Neural cell (in vitro differentiated cells): ENCODE data around the gene SH3BP5. TPM values are rescaled to one million over a fixed set of nuclear protein-coding genes. Genes with fewer than 3 reads are reported as not detected.
"Not testable (repeated sequence)": the region's sequence is repeated elsewhere in the genome, so short reads cannot be mapped to it uniquely, and the experiment has no call there.

Experiments
- H2AFZ ChIP-seq: fragments of 200-600, 300-800 bp; sonication (generic), shearing (Covaris generic); 2 replicates; pipeline ENCODE4 v1.6.0; 2014; ENCODE audit warnings: low read depth, mild to moderate bottlenecking, antibody characterized with exemption, low read length, moderate library complexity
- H3F3A ChIP-seq: fragments of 200-600 bp; shearing (Covaris generic); 2 replicates; pipeline ENCODE4 v1.6.1; 2016; ENCODE audit warnings: mild to moderate bottlenecking, moderate library complexity, mixed read lengths, antibody characterized with exemption, low read length; ENCODE audit not compliant: insufficient read depth, poor library complexity, severe bottlenecking
- H3K27ac ChIP-seq: fragments of 200-600, 300-800 bp; sonication (generic), shearing (Covaris generic); 2 replicates; pipeline ENCODE4 v1.5.1; 2014; ENCODE audit warnings: mild to moderate bottlenecking, low read length, moderate library complexity
- H3K27me3 ChIP-seq: fragments of 300-800, 200-600 bp; sonication (generic), shearing (Covaris generic); 2 replicates; pipeline ENCODE4 v1.6.0; 2014; ENCODE audit warnings: mild to moderate bottlenecking, low read depth, low read length, moderate library complexity; ENCODE audit not compliant: insufficient read depth
- H3K36me3 ChIP-seq: fragments of 300-800, 200-600 bp; sonication (generic), shearing (Covaris generic); 2 replicates; pipeline ENCODE4 v1.5.1; 2014; ENCODE audit warnings: mild to moderate bottlenecking, antibody characterized with exemption, low read length, moderate library complexity; ENCODE audit not compliant: insufficient read depth
- H3K4me2 ChIP-seq: fragments of 300-800, 200-600 bp; sonication (generic), shearing (Covaris generic); 2 replicates; pipeline ENCODE4 v1.6.0; 2014; ENCODE audit warnings: mild to moderate bottlenecking, low read length
- H3K4me3 ChIP-seq: fragments of 300-800, 200-600 bp; sonication (generic), shearing (Covaris generic); 2 replicates; pipeline ENCODE4 v1.5.1; 2014; ENCODE audit warnings: mild to moderate bottlenecking, low read length, moderate library complexity
- H3K79me2 ChIP-seq: fragments of 200-600 bp; shearing (Covaris generic); replicated peaks from 2 replicates; pipeline ENCODE4 v1.6.0; 2014; ENCODE audit warnings: mild to moderate bottlenecking, low read length, moderate library complexity; ENCODE audit not compliant: insufficient read depth
- H3K9ac ChIP-seq: fragments of 300-800, 200-600 bp; sonication (generic), shearing (Covaris generic); 2 replicates; pipeline ENCODE4 v1.6.1; 2016; ENCODE audit warnings: mild to moderate bottlenecking, low read length, mixed read lengths
- H3K9me2 ChIP-seq: fragments of 200-600 bp; shearing (Covaris generic); 2 replicates; pipeline ENCODE4 v1.6.1; 2016; ENCODE audit warnings: mild to moderate bottlenecking, low read length, mixed read lengths; ENCODE audit not compliant: insufficient read depth
- H3K9me3 ChIP-seq: fragments of 200-600, 300-800 bp; sonication (generic), shearing (Covaris generic); 2 replicates; pipeline ENCODE4 v1.6.1; 2016; ENCODE audit warnings: mild to moderate bottlenecking, mixed run types, low read length, moderate library complexity, mixed read lengths
- H4K20me1 ChIP-seq: fragments of 200-600 bp; shearing (Covaris generic); 2 replicates; pipeline ENCODE4 v1.6.1; 2016; ENCODE audit warnings: mild to moderate bottlenecking, mixed run types; ENCODE audit not compliant: insufficient read depth
- CTCF ChIP-seq: fragments of 450-650 bp; IDR thresholded peaks from 2 replicates; pipeline ENCODE4 v1.5.1; 2014; ENCODE audit warnings: antibody characterized with exemption, mild to moderate bottlenecking, moderate library complexity; ENCODE audit not compliant: poor library complexity, severe bottlenecking
- EP300 ChIP-seq: fragments of 450-650 bp; conservative IDR thresholded peaks from 2 replicates; pipeline ENCODE4 v1.6.1; 2014; ENCODE audit warnings: antibody characterized with exemption, mild to moderate bottlenecking, moderate library complexity; ENCODE audit not compliant: poor library complexity, severe bottlenecking
- EZH2 ChIP-seq: fragments of 200-600, 300-800 bp; shearing (Covaris generic), sonication (generic); IDR thresholded peaks from 2 replicates; pipeline ENCODE4 v1.6.1; 2014; ENCODE audit warnings: antibody characterized with exemption, low read length, borderline replicate concordance, mild to moderate bottlenecking; ENCODE audit not compliant: insufficient read depth, poor library complexity, severe bottlenecking
- MXI1 ChIP-seq: fragments of 450-650 bp; conservative IDR thresholded peaks from 2 replicates; pipeline ENCODE4 v1.6.1; 2014; ENCODE audit warnings: antibody characterized with exemption, mild to moderate bottlenecking; ENCODE audit not compliant: poor library complexity, severe bottlenecking
- POLR2AphosphoS5 ChIP-seq: IDR thresholded peaks from 2 replicates; pipeline ENCODE4 v1.6.1; 2012
- RAD21 ChIP-seq: fragments of 450-650 bp; conservative IDR thresholded peaks from 2 replicates; pipeline ENCODE4 v1.6.1; 2014; ENCODE audit warnings: antibody characterized with exemption, mild to moderate bottlenecking, moderate library complexity
- SMC3 ChIP-seq: fragments of 450-650 bp; conservative IDR thresholded peaks from 2 replicates; pipeline ENCODE4 v1.6.1; 2014; ENCODE audit warnings: antibody characterized with exemption, mild to moderate bottlenecking, moderate library complexity; ENCODE audit not compliant: poor library complexity
- TAF1 ChIP-seq: IDR thresholded peaks from 2 replicates; pipeline ENCODE4 v1.6.1; 2012; ENCODE audit warnings: low read depth
- polyA plus RNA-seq: library from polyadenylated mRNA; depleted of rRNA; stranded (reverse); fragments of >200 nt; gene quantifications from 2 replicates; pipeline ENCODE4 v1.2.3, GENCODE V29; 2014
- TF ChIP-seq, protein P1 (sequence below): IDR thresholded peaks from 2 replicates; pipeline ENCODE4 v1.6.1; 2012; ENCODE audit warnings: borderline replicate concordance

SH3BP5 gene
- polyA plus RNA-seq, 1 donor from 2014 or later, result 166 TPM

GRCh38 chr3:15368561-15369135 is 36.3 kb upstream of the SH3BP5 start:
- Histone ChIP-seq H3K9me2 (no peaks in the 10 kb centered on the region), H3K4me2 (no peak overlapping the region), H3K4me3 (no peak overlapping the region), H3K9me3 (no peaks in the 10 kb centered on the region), H4K20me1 (no peaks in the 10 kb centered on the region), H3K9ac (no peak overlapping the region), H3K79me2 (no peaks in the 10 kb centered on the region), H3K27ac (no peak overlapping the region), H3K36me3 (no peaks in the 10 kb centered on the region), H3K27me3 (no peaks in the 10 kb centered on the region), H2AFZ (no peak overlapping the region), H3F3A (no peaks in the 10 kb centered on the region)
- TF ChIP-seq TAF1, result no peak

DNA sequence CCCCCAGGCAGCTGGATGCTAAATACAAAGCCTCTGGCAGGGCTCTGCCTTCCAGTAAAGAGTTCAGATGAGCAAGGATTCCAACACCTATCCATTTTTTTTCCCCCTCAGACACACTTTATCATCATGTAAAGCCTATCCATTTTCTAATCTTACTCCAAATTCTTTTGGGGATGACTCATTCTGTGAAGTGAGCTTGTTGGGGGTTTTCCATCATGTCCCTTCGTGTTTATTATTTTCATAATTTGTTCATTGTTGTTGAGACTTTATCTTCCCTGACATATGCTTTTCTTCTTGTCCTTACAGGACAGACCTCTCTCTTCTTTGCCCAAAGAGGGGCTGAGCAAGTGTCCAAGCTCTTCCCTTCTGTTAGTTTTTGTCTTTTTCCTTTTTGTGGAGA is 34.7 kb upstream of the SH3BP5 start:
- TF ChIP-seq MXI1 (no peak), SMC3 (no peak), EP300 (no peak), CTCF (no peak), EZH2 (no peak)
- Histone ChIP-seq H3K27me3 (no peaks in the 10 kb centered on the region), H3K9me2 (no peaks in the 10 kb centered on the region), H2AFZ (no peak overlapping the region), H3F3A (no peaks in the 10 kb centered on the region), H3K36me3 (no peaks in the 10 kb centered on the region), H3K4me3 (no peak overlapping the region), H4K20me1 (no peaks in the 10 kb centered on the region), H3K9me3 (no peaks in the 10 kb centered on the region), H3K9ac (no peak overlapping the region), H3K4me2 (no peak overlapping the region), H3K79me2 (no peaks in the 10 kb centered on the region), H3K27ac (no peak overlapping the region)

- not testable (repeated sequence) for H3K27me3 ChIP-seq, H3K79me2 ChIP-seq, H3K4me2 ChIP-seq, H3K9me2 ChIP-seq, H2AFZ ChIP-seq, H3K4me3 ChIP-seq, H4K20me1 ChIP-seq, H3K9me3 ChIP-seq, H3F3A ChIP-seq, H3K36me3 ChIP-seq, H3K27ac ChIP-seq, H3K9ac ChIP-seq
Measured at GRCh38 chr3:15364078-15364477, 31.7 kb upstream of the SH3BP5 start.

GRCh38 chr3:15361494-15362214 is 29.3 kb upstream of the SH3BP5 start:
- Histone ChIP-seq H3K27me3 (no peaks in the 10 kb centered on the region), H3F3A (no peaks in the 10 kb centered on the region), H4K20me1 (no peaks in the 10 kb centered on the region), H3K9ac (no peak overlapping the region), H3K4me2 (no peak overlapping the region), H3K4me3 (no peak overlapping the region), H3K36me3 (no peaks in the 10 kb centered on the region), H3K79me2 (no peaks in the 10 kb centered on the region), H3K27ac (no peak overlapping the region), H3K9me3 (no peaks in the 10 kb centered on the region), H2AFZ (no peak overlapping the region), H3K9me2 (no peaks in the 10 kb centered on the region)
- TF ChIP-seq, protein P1, sequence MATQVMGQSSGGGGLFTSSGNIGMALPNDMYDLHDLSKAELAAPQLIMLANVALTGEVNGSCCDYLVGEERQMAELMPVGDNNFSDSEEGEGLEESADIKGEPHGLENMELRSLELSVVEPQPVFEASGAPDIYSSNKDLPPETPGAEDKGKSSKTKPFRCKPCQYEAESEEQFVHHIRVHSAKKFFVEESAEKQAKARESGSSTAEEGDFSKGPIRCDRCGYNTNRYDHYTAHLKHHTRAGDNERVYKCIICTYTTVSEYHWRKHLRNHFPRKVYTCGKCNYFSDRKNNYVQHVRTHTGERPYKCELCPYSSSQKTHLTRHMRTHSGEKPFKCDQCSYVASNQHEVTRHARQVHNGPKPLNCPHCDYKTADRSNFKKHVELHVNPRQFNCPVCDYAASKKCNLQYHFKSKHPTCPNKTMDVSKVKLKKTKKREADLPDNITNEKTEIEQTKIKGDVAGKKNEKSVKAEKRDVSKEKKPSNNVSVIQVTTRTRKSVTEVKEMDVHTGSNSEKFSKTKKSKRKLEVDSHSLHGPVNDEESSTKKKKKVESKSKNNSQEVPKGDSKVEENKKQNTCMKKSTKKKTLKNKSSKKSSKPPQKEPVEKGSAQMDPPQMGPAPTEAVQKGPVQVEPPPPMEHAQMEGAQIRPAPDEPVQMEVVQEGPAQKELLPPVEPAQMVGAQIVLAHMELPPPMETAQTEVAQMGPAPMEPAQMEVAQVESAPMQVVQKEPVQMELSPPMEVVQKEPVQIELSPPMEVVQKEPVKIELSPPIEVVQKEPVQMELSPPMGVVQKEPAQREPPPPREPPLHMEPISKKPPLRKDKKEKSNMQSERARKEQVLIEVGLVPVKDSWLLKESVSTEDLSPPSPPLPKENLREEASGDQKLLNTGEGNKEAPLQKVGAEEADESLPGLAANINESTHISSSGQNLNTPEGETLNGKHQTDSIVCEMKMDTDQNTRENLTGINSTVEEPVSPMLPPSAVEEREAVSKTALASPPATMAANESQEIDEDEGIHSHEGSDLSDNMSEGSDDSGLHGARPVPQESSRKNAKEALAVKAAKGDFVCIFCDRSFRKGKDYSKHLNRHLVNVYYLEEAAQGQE, result no peak
- TF ChIP-seq EP300, result no peak
- no peak for TF ChIP-seq MXI1
- no peak for TF ChIP-seq TAF1
- TF ChIP-seq SMC3, result no peak
- TF ChIP-seq POLR2AphosphoS5, result no peak
- no peak for TF ChIP-seq RAD21
- no peak for TF ChIP-seq EZH2
- TF ChIP-seq CTCF, result no peak
